H1 (cell line): ENCODE results near the gene ABHD8. TPM values are rescaled to one million over a fixed set of nuclear protein-coding genes. Genes with fewer than 3 reads are reported as not detected.

Experiments used
- CTCF ChIA-PET: fragments of 300-600 bp; sonication (Branson Sonifier 250); formaldehyde crosslinking; loops from one replicate; lab custom pipeline; 2021; ENCODE audit not compliant: partially characterized antibody; lab: Charles Lee
- POLR2A ChIA-PET: fragments of 300-600 bp; sonication (Branson Sonifier 250); formaldehyde crosslinking; loops from one replicate; lab custom pipeline; 2021; ENCODE audit warnings: inconsistent platforms; ENCODE audit not compliant: partially characterized antibody; lab: Charles Lee
- DNase-seq, 2 experiments: peaks; one replicate each; pipeline versions ENCODE4 v3.0.0 to v3.0.0-alpha.2; 2010 to 2022; ENCODE audit warnings: low spot score in 2 of 2, low read depth in 1 of 2, mixed read lengths in 1 of 2
- FAIRE-seq: peaks from 2 replicates; lab custom pipeline; 2011; peaks lifted over from hg19 to GRCh38; lab: Jason Lieb, UNC
- H2AFZ ChIP-seq: 2 replicates; pipeline ENCODE4 v1.8.1; 2012; ENCODE audit warnings: low read length, inconsistent platforms
- H2AK5ac ChIP-seq: 2 replicates; pipeline ENCODE4 v1.6.1; 2013; ENCODE audit warnings: low read depth, low read length
- H2BK120ac ChIP-seq: replicated peaks from 2 replicates; pipeline ENCODE3; 2013; ENCODE audit warnings: low read depth, low read length, inconsistent platforms
- H2BK12ac ChIP-seq: 2 replicates; pipeline ENCODE4 v1.6.1; 2013; ENCODE audit warnings: low read depth, low read length
- H2BK15ac ChIP-seq: 2 replicates; pipeline ENCODE4 v1.6.1; 2013; ENCODE audit warnings: low read length
- H2BK20ac ChIP-seq: 2 replicates; pipeline ENCODE4 v1.6.1; 2013; ENCODE audit warnings: low read length
- H2BK5ac ChIP-seq: 2 replicates; pipeline ENCODE4 v1.6.1; 2013; ENCODE audit warnings: low read depth, low read length
- H3K14ac ChIP-seq: 2 replicates; pipeline ENCODE4 v1.6.1; 2013; ENCODE audit warnings: inconsistent platforms; ENCODE audit not compliant: insufficient read length
- H3K18ac ChIP-seq: 2 replicates; pipeline ENCODE4 v1.6.1; 2013; ENCODE audit warnings: low read length; ENCODE audit errors: extremely low read depth
- H3K23ac ChIP-seq: 2 replicates; pipeline ENCODE4 v1.6.1; 2013; ENCODE audit warnings: inconsistent platforms; ENCODE audit not compliant: insufficient read length
- H3K23me2 ChIP-seq: 2 replicates; pipeline ENCODE4 v1.6.1; 2013; ENCODE audit warnings: low read depth, low read length
- H3K27ac ChIP-seq: 2 replicates; pipeline ENCODE4 v1.6.1; 2011; ENCODE audit warnings: low read depth, low read length, inconsistent platforms
- H3K27me3 ChIP-seq, 4 experiments: replicated peaks in 1 of 4; 1 replicate in 1 of 4; 2 replicates in 3 of 4; pipeline versions ENCODE4 v1.6.1 to v1.8.1; 2011 to 2013; ENCODE audit warnings: low read length in 3 of 4, mild to moderate bottlenecking in 3 of 4, inconsistent platforms in 2 of 4, mixed read lengths in 2 of 4, moderate library complexity in 1 of 4; ENCODE audit not compliant: control insufficient read depth in 3 of 4, insufficient read depth in 3 of 4; ENCODE audit errors: extremely low read depth in 1 of 4
- H3K36me3 ChIP-seq, 4 experiments: 2 replicates each; pipeline versions ENCODE4 v1.6.1 to v1.8.1; 2011 to 2013; ENCODE audit warnings: mild to moderate bottlenecking in 4 of 4, low read length in 3 of 4, moderate library complexity in 2 of 4, control low read depth in 1 of 4, inconsistent platforms in 1 of 4; ENCODE audit not compliant: insufficient read depth in 4 of 4, control insufficient read depth in 2 of 4
- H3K4ac ChIP-seq: replicated peaks from 2 replicates; pipeline ENCODE3; 2013; ENCODE audit warnings: low read length, low read depth, mixed read lengths, inconsistent platforms; ENCODE audit not compliant: insufficient read length
- H3K4me1 ChIP-seq, 4 experiments: replicated peaks in 1 of 4; 1 replicate in 1 of 4; 2 replicates in 3 of 4; pipeline versions ENCODE4 v1.6.1 to v1.8.1; 2011 to 2013; ENCODE audit warnings: low read length in 3 of 4, inconsistent platforms in 2 of 4, mixed read lengths in 1 of 4; ENCODE audit not compliant: insufficient read depth in 4 of 4, control insufficient read depth in 3 of 4
- H3K4me2 ChIP-seq, 2 experiments: 2 replicates each; pipeline versions ENCODE4 v1.6.1 to v1.8.1; 2011 to 2013; ENCODE audit warnings: low read depth in 2 of 2, low read length in 2 of 2, control low read depth in 1 of 2, inconsistent platforms in 1 of 2, mild to moderate bottlenecking in 1 of 2; ENCODE audit not compliant: insufficient read depth in 1 of 2
- H3K4me3 ChIP-seq, 4 experiments: fragments of 200-600, 300-600 bp in 1 of 4; sonication (generic), shearing (Covaris generic), sonication (Bioruptor Twin) in 1 of 4; 2 replicates each; pipeline versions ENCODE4 v1.5.1 to v1.8.1; 2011 to 2016; ENCODE audit warnings: low read length in 4 of 4, low read depth in 3 of 4, control low read depth in 2 of 4, inconsistent platforms in 2 of 4, mild to moderate bottlenecking in 2 of 4, mixed read lengths in 1 of 4, moderate library complexity in 1 of 4; ENCODE audit not compliant: insufficient read depth in 2 of 4; ENCODE audit errors: extremely low read depth in 1 of 4
- H3K56ac ChIP-seq: replicated peaks from 2 replicates; pipeline ENCODE3; 2013; ENCODE audit warnings: low read depth, mild to moderate bottlenecking, mixed read lengths, low read length, inconsistent platforms; ENCODE audit not compliant: insufficient read length
- H3K79me1 ChIP-seq: 2 replicates; pipeline ENCODE4 v1.6.1; 2013; ENCODE audit warnings: low read depth, low read length, control low read depth
- H3K79me2 ChIP-seq, 2 experiments: 2 replicates each; pipeline versions ENCODE4 v1.6.1 to v1.8.1; 2012 to 2013; ENCODE audit warnings: low read length in 2 of 2, mild to moderate bottlenecking in 2 of 2, inconsistent platforms in 1 of 2; ENCODE audit not compliant: insufficient read depth in 2 of 2, control insufficient read depth in 1 of 2
- H3K9ac ChIP-seq, 4 experiments: replicated peaks in 1 of 4; 1 replicate in 1 of 4; 2 replicates in 3 of 4; pipeline versions ENCODE4 v1.6.1 to v1.8.1; 2011 to 2013; ENCODE audit warnings: low read depth in 3 of 4, low read length in 3 of 4, control low read depth in 2 of 4, mild to moderate bottlenecking in 2 of 4, moderate library complexity in 2 of 4, inconsistent platforms in 1 of 4; ENCODE audit errors: extremely low read depth in 1 of 4
- H3K9me3 ChIP-seq, 2 experiments: 2 replicates each; pipeline versions ENCODE4 v1.6.1 to v1.8.1; 2012 to 2013; ENCODE audit warnings: mild to moderate bottlenecking in 2 of 2, moderate library complexity in 2 of 2, control low read depth in 1 of 2, inconsistent platforms in 1 of 2, low read depth in 1 of 2, low read length in 1 of 2, mixed read lengths in 1 of 2; ENCODE audit not compliant: insufficient read depth in 2 of 2
- H4K20me1 ChIP-seq, 2 experiments: replicated peaks in 1 of 2; 2 replicates each; pipeline versions ENCODE3 to v1.8.1; 2011 to 2013; ENCODE audit warnings: inconsistent platforms in 2 of 2, low read length in 2 of 2, mild to moderate bottlenecking in 1 of 2; ENCODE audit not compliant: insufficient read depth in 2 of 2, control insufficient read depth in 1 of 2
- H4K5ac ChIP-seq: 2 replicates; pipeline ENCODE4 v1.6.1; 2013; ENCODE audit warnings: low read length, low read depth, mixed read lengths, inconsistent platforms; ENCODE audit not compliant: insufficient read length
- H4K8ac ChIP-seq: 2 replicates; pipeline ENCODE4 v1.8.0; 2013; ENCODE audit warnings: mild to moderate bottlenecking, moderate library complexity, low read length, inconsistent platforms; ENCODE audit not compliant: insufficient read depth; ENCODE audit errors: extremely low read depth
- H4K91ac ChIP-seq: replicated peaks from 2 replicates; pipeline ENCODE3; 2013; ENCODE audit warnings: low read length, mixed read lengths, inconsistent platforms; ENCODE audit not compliant: insufficient read length
- CREB1 ChIP-seq: IDR thresholded peaks from 2 replicates; pipeline ENCODE4 v1.6.1; 2012; ENCODE audit warnings: inconsistent platforms
- CTCF ChIP-seq, 3 experiments: IDR thresholded peaks; 1 replicate in 2 of 3; 2 replicates in 1 of 3; pipeline versions ENCODE4 v1.5.1 to v1.6.1; 2011; ENCODE audit warnings: low read length in 3 of 3, mild to moderate bottlenecking in 3 of 3, inconsistent platforms in 2 of 3, low read depth in 1 of 3, moderate library complexity in 1 of 3; ENCODE audit not compliant: insufficient read depth in 1 of 3; ENCODE audit errors: control extremely low read depth in 1 of 3
- EZH2 ChIP-seq: fragments of 200-600 bp; sonication (generic); IDR thresholded peaks from 2 replicates; pipeline ENCODE4 v1.7.1; 2012; ENCODE audit warnings: low read depth, mild to moderate bottlenecking, moderate library complexity, low read length, inconsistent platforms; ENCODE audit not compliant: severe bottlenecking
- FOSL1 ChIP-seq: IDR thresholded peaks from 2 replicates; pipeline ENCODE4 v1.6.1; 2011; ENCODE audit warnings: mild to moderate bottlenecking, low read depth, low read length, moderate library complexity; ENCODE audit not compliant: insufficient read depth
- SP1 ChIP-seq: IDR thresholded peaks from 2 replicates; pipeline ENCODE4 v1.6.1; 2011; ENCODE audit warnings: low read depth, low read length
- WGBS, 2 experiments: shearing (Covaris generic) in 1 of 2; methylation state at CpG; one replicate each; pipeline versions ENCODE4 v1.1.6 to v1.1.7; 2013 to 2015; ENCODE audit warnings: low lambda C conversion rate in 2 of 2, mixed read lengths in 2 of 2, inconsistent platforms in 1 of 2, low coverage in 1 of 2, missing lambda C conversion rate in 1 of 2; ENCODE audit not compliant: insufficient replicate concordance in 2 of 2, insufficient coverage in 1 of 2, insufficient read length in 1 of 2; ENCODE audit errors: extremely low coverage in 1 of 2, missing lambda C conversion rate in 1 of 2; 5-methylcytosine and 5-hydroxymethylcytosine counted together
- polyA plus RNA-seq, 7 experiments: library from polyadenylated mRNA; depleted of rRNA in 3 of 7; stranded (reverse) in 5 of 7; unstranded in 2 of 7; fragments of >200 nt in 5 of 7; fragments of 200-250 nt in 2 of 7; gene quantifications; 1 replicate in 5 of 7; 2 replicates in 1 of 7; 4 replicates in 1 of 7; pipeline versions ENCODE4 v1.2.1 to v1.2.3, GENCODE V29; 2011 to 2013; ENCODE audit warnings: missing spikeins in 2 of 7, mixed read lengths in 2 of 7
- total RNA-seq: library from RNA; stranded (reverse); fragmentation: NEBNext Ultra II Directional; extraction: Animal tissue kit (Norgen Biotek cat#: 25700); gene quantifications from 2 replicates; pipeline ENCODE4 v1.2.1, GENCODE V29; 2021

The ABHD8 gene
- total and polyA plus RNA-seq, 2 of the 8 experiments (the other 6 are each of a cell fraction or from before 2014, with no cell fraction given), result 11.3 to 18.7 TPM

- Histone ChIP-seq H3K4me3 (no peak overlapping the region), H3K27ac (no peak overlapping the region), H2BK5ac (no peak overlapping the region), H3K23ac (no peak overlapping the region), H3K79me2 (peaks cover 8 to 32% of the 10 kb centered on the region in 2 experiments; a peak in 3 of 4 replicates), H2BK20ac (no peak overlapping the region), H3K23me2 (peaks cover 5% of the 10 kb centered on the region), H2BK15ac (no peak overlapping the region), H3K27me3 (no peaks in the 10 kb centered on the region), H4K20me1 (peaks cover 0 to 14% of the 10 kb centered on the region in 2 experiments), H3K4me2 (no peak overlapping the region), H3K14ac (no peak overlapping the region), H3K36me3 (peaks cover 4 to 21% (median 12%) of the 10 kb centered on the region in 4 experiments), H2BK120ac (no peak overlapping the region), H4K91ac (no peak overlapping the region), H4K5ac (no peak overlapping the region), H2AFZ (no peak overlapping the region), H4K8ac (no peak overlapping the region), H3K56ac (no peak overlapping the region), H3K18ac (no peak overlapping the region), H2BK12ac (no peak overlapping the region), H2AK5ac (no peak overlapping the region), H3K4me1 (peaks cover 2 to 13% (median 5%) of the 10 kb centered on the region in 4 experiments; a peak in 5 of 7 replicates), H3K9me3 (no peaks in the 10 kb centered on the region), H3K4ac (no peak overlapping the region), H3K9ac (no peak overlapping the region), H3K79me1 (peaks cover 21% of the 10 kb centered on the region)
- no peak for TF ChIP-seq FOSL1
- TF ChIP-seq CTCF (IDR thresholded peaks at IDR 0.05; ENCODE audit: control extremely low read depth in 1 of 3, insufficient read depth in 1 of 3, low read depth in 1 of 3, low read length in 3 of 3), result no peak
- TF ChIP-seq EZH2, result no peak
- TF ChIP-seq CREB1, result no peak
- TF ChIP-seq SP1, result no peak
- DNase-seq (no peak), FAIRE-seq (no peak)
- WGBS, 2 experiments, result 94% methylated on average over 19 of the region's 19 CpGs; no CpG with 5 or more reads in 1 of the 2 experiments
- POLR2A ChIA-PET, result interaction anchor here (1.2 to 18.5 kb wide), 3 partner anchors 8 to 21 kb away, joined by 5 to 329 read pairs (median 9); partner anchors contain the start of gene ANO8
- CTCF ChIA-PET, result interaction anchor here (1.6 kb wide), 1 partner anchor 8 kb away, joined by 4 read pairs; no protein-coding TSS in a partner anchor
These were observed 10.9 kb upstream of the ABHD8 start for GRCh38 chr19:17314007-17314593.
